Kidney (tissue), 14 donors: ENCODE data around the gene PLSCR1. TPM values are rescaled to one million over a fixed set of nuclear protein-coding genes. Genes with fewer than 3 reads are reported as not detected.

Source experiments
- DNase-seq, 5 donors: peaks; one replicate each; pipeline ENCODE4 v3.0.0-alpha.2; 2013 to 2020
- FAIRE-seq: peaks from 2 replicates; lab custom pipeline; 2012; peaks lifted over from hg19 to GRCh38; lab: Jason Lieb, UNC
- H3K27ac ChIP-seq, 2 donors: one replicate each; pipeline ENCODE4 v1.7.0; 2013; ENCODE audit warnings: low read depth in 2 of 2, low read length in 2 of 2, inconsistent platforms in 1 of 2
- H3K27me3 ChIP-seq: one replicate; pipeline ENCODE4 v1.7.1; 2013; ENCODE audit warnings: low read length, inconsistent platforms; ENCODE audit not compliant: control insufficient read depth, insufficient read depth
- H3K36me3 ChIP-seq, 3 donors: one replicate each; pipeline versions ENCODE4 v1.7.0 to v1.7.1; 2013; ENCODE audit warnings: low read length in 3 of 3, control low read depth in 1 of 3, inconsistent platforms in 1 of 3; ENCODE audit not compliant: insufficient read depth in 3 of 3, control insufficient read depth in 2 of 3
- H3K4me1 ChIP-seq, 3 donors: one replicate each; pipeline versions ENCODE4 v1.7.0 to v1.7.1; 2013; ENCODE audit warnings: low read length in 3 of 3, inconsistent platforms in 1 of 3, low read depth in 1 of 3; ENCODE audit not compliant: control insufficient read depth in 2 of 3, insufficient read depth in 2 of 3
- H3K4me3 ChIP-seq, 3 donors: one replicate each; pipeline versions ENCODE4 v1.7.0 to v1.8.1; 2013; ENCODE audit warnings: low read length in 3 of 3, control low read depth in 1 of 3, inconsistent platforms in 1 of 3
- H3K9ac ChIP-seq, 3 donors: one replicate each; pipeline versions ENCODE4 v1.7.0 to v1.7.1; 2013; ENCODE audit warnings: low read length in 3 of 3, control low read depth in 1 of 3, inconsistent platforms in 1 of 3
- H3K9me3 ChIP-seq, 3 donors: one replicate each; pipeline versions ENCODE4 v1.7.0 to v1.7.1; 2013; ENCODE audit warnings: low read length in 3 of 3, control low read depth in 1 of 3, inconsistent platforms in 1 of 3; ENCODE audit not compliant: control insufficient read depth in 2 of 3, insufficient read depth in 1 of 3
- intact Hi-C: fragments of 100-400 bp; cut with DNase I; formaldehyde crosslinking; loops from one replicate; pipeline ENCODE4 v1.11.1; 2022
- polyA plus RNA-seq: library from polyadenylated mRNA; stranded (reverse); fragments of 350-450 nt; fragmentation: Illumina TruSeq; extraction: RNeasy Lipid Tissue Mini Kit (QIAGEN cat#74804); gene quantifications from one replicate; pipeline ENCODE4 v1.2.3, GENCODE V29; 2014; ENCODE audit warnings: low read depth, low replicate concordance; ENCODE audit not compliant: insufficient read depth
- total RNA-seq: library from RNA; stranded (reverse); fragmentation: NEBNext Ultra II Directional; extraction: Animal tissue kit (Norgen Biotek cat#: 25700); gene quantifications from one replicate; pipeline ENCODE4 v1.2.1, GENCODE V29; 2021
- TF ChIP-seq, protein P1 (sequence below): IDR thresholded peaks from 3 replicates; pipeline ENCODE4 v1.5.1; 2012; ENCODE audit warnings: mild to moderate bottlenecking, moderate library complexity, borderline replicate concordance; ENCODE audit not compliant: insufficient read depth; ENCODE audit errors: extremely low read depth
- donor health status: control.
- donor health status: control.
- donor health status: control.
- donor health status: control.
- donor health status: control.
- donor health status: DM: yes; HTN: yes; CAD: no.
- donor health status: Normal renal cell carcinoma (clear cell type).

Gene PLSCR1
- total and polyA plus RNA-seq, 2 donors from 2014 or later, result 53.5 to 266 TPM

DNA sequence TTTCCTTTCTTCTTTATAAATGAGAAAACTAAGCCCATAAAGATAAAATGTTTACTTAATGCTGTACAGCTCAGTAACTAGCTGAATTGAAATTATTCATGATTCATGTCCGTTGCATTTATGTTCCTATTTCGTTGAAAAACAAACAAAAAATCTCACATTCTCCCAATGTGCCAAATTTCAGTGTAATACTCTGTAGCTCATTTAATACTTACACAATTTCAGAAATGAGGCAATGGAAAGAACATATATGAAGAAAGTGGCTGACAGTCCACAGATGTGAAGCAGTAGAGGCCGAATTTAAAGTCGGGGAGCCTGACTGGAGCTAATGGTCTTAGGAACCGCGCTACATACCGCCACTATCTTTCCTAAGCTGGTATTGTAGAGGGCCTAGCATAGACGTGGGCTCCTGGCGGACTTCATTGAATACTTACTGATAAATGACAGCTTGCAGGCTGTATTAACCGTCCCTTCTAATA, 75.7 kb downstream of the PLSCR1 start:
- Histone ChIP-seq H3K27ac (peak overlapping the region; percentile 93 to 95), H3K36me3 (no peaks in the 10 kb centered on the region), H3K4me1 (peaks cover 0 to 4% (median 0%) of the 10 kb centered on the region in 3 donors), H3K9ac (peak overlapping the region; percentile 8 to 68 (median 65)), H3K4me3 (peak overlapping the region in 2 of 3 donors; percentile 79), H3K9me3 (no peaks in the 10 kb centered on the region), H3K27me3 (no peaks in the 10 kb centered on the region)
- DNase-seq (peak in 1 of 5 donors; percentile 14), FAIRE-seq (no peak)
- intact Hi-C loops, result no loop called here
- TF ChIP-seq, protein P1, sequence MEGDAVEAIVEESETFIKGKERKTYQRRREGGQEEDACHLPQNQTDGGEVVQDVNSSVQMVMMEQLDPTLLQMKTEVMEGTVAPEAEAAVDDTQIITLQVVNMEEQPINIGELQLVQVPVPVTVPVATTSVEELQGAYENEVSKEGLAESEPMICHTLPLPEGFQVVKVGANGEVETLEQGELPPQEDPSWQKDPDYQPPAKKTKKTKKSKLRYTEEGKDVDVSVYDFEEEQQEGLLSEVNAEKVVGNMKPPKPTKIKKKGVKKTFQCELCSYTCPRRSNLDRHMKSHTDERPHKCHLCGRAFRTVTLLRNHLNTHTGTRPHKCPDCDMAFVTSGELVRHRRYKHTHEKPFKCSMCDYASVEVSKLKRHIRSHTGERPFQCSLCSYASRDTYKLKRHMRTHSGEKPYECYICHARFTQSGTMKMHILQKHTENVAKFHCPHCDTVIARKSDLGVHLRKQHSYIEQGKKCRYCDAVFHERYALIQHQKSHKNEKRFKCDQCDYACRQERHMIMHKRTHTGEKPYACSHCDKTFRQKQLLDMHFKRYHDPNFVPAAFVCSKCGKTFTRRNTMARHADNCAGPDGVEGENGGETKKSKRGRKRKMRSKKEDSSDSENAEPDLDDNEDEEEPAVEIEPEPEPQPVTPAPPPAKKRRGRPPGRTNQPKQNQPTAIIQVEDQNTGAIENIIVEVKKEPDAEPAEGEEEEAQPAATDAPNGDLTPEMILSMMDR, result no peak

DNA sequence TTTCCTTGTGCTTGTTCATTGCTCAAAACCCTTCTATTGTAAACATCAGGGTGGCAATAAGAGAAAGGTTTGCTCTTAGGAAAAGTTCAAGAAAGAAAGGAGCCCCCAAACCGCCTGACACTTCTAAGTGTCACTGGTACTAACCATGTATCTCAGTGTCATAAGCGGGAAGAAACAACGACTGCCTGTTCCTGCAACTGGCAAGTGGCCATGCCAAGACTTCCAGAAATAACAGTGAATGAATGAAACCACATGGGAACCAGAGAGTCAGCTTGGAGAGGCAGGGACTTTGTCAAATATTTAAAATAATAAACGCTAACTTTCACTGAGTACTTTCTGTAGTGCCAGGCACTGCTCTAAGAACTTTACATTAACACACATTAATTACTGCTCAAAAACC, 76.2 kb downstream of the PLSCR1 start:
- FAIRE-seq (no peak), DNase-seq (peak in 1 of 5 donors; percentile 9)
- no peaks in the 10 kb centered on the region for H3K27me3 ChIP-seq
- H3K36me3 ChIP-seq, result no peaks in the 10 kb centered on the region
- TF ChIP-seq, protein P1, result no peak
- H3K4me1 ChIP-seq, result peaks cover 0 to 4% (median 0%) of the 10 kb centered on the region in 3 donors
- H3K9me3 ChIP-seq, result no peaks in the 10 kb centered on the region
- no peak overlapping the region for H3K9ac ChIP-seq
- H3K27ac ChIP-seq, result peak overlapping the region in 1 of 2 donors; percentile 93
- H3K4me3 ChIP-seq, result no peak overlapping the region
- intact Hi-C loops, result no loop called here

DNA sequence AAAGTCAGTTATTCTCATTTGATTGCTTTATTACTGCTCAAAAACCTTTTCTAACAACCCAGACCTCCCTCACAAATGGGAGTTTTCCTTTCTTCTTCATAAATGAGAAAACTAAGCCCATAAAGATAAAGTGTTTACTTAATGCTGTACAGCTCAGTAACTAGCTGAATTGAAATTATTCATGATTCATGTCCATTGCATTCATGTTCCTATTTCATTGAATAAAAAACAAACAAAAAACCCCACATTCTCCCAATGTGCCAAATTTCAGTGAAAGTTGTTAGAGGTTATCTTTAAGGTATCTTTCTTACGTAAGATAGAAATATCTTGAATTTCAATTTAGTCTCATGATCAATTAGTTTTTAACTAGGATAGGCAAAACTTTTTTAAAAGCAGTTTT, 77.8 kb downstream of the PLSCR1 start:
- Histone ChIP-seq H3K4me1 (peaks cover 0 to 4% (median 0%) of the 10 kb centered on the region in 3 donors), H3K27ac (no peak overlapping the region), H3K9ac (no peak overlapping the region), H3K4me3 (no peak overlapping the region), H3K27me3 (no peaks in the 10 kb centered on the region), H3K36me3 (no peaks in the 10 kb centered on the region), H3K9me3 (no peaks in the 10 kb centered on the region)
- DNase-seq, result no peak
- FAIRE-seq, result no peak
- TF ChIP-seq, protein P1, result no peak
- intact Hi-C loops, result no loop called here
